NCI-H748 treated with DMSO at 0.1 percent for 48 hours (cell line): Measurements from ENCODE around the gene HOXD10.
A peak's percentile ranks its signal among the peaks of the same experiment; 100 is the strongest.

ENCODE experiments used
- DNase-seq: peaks from one replicate; lab custom pipeline; 2025; lab: John Stamatoyannopoulos, UW

Gene HOXD10

DNA sequence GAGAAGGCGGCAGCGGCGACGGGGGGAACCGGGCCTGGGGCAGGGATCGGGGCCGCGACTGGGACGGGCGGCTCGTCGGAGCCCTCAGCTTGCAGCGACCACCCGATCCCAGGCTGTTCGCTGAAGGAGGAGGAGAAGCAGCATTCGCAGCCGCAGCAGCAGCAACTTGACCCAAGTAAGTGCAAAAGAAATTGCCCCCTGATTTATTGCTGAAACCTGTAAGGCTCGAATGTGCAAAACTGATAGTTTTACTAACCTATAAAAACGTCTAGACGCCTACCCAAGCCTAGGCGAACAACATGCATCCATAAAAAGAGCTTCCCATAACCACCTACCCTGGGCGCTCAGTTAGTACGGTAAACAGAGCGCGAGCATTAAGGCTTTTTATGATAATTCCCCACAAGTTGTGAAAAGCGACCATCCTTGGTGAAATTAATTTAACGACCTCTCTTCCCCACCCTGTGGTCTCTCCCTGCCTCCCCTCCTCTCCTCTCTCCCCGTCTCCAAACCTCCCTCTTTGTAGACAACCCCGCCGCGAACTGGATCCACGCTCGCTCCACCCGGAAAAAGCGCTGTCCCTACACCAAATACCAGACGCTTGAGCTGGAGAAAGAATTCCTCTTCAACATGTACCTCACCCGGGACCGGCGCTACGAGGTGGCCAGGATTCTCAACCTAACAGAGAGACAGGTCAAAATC is 7.0 kb downstream of the HOXD10 start:
- DNase-seq, result no peak

- no peak for DNase-seq
Observed at GRCh38 chr2:176124110-176124946, 7.8 kb downstream of the HOXD10 start.

GRCh38 chr2:176124947-176125771 is 8.6 kb downstream of the HOXD10 start:
- no peak for DNase-seq

DNA sequence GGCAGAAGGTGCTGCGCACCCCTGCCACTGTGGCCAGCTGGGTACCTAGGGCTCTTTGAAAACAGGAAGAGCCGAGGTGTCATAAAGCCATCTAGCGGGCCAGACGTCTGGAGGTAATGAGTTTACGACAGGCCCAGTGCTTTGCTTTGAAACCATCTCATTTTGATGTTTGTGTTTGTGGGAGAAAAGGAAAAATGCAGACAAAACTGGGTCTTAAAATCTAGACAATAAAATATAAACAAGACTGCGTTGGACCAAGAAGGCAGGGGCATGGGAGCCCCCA is 9.1 kb downstream of the HOXD10 start:
- no peak for DNase-seq

DNA sequence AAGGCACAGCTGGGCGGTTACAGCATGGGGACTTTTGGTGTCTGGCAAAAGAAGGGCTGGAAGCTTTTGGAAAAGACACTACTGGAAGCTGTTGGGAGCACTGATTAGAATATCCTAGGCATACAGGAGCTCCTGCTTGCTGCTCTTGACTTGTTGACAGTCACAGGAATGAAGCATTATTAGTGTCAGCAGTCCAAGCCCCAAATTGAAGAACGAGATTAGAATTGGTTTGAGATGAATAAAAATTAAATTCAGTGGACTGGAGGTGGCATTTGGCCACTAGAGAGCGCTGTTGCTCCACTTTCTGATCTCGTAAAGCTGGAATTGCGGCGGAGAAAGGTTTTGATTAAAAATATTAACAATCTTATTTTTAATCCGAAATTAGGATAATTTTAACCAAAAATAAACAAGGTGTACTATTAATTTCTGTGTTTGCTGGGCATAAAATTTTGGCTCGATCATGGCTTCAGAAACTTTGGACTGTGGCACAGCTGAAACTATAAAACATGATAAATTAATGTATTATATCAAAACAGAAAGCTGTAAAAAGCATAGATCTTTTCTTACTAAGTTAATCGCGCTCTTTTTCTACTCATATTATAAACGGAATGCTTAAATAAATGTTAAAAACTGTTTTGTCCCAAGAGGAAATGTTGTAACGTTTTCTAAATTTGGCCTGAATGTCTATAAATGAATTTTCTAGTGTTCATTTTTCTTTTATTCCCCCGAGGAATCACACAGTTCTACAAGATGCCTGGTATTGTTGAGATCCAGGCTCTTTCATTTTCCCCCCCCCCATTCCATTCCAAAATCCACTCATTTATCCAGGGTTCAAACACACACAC is 10.6 kb downstream of the HOXD10 start:
- peak; percentile 86 for DNase-seq

- peak; percentile 60 for DNase-seq
Observed at GRCh38 chr2:176127774-176128072, 11.1 kb downstream of the HOXD10 start.

GRCh38 chr2:176128172-176128981 is 11.8 kb downstream of the HOXD10 start:
- peak; percentile 73 for DNase-seq

- peak; percentile 79 for DNase-seq
Observed at GRCh38 chr2:176128982-176129796, 12.6 kb downstream of the HOXD10 start, which contains the start of gene HOXD8. HOXD8 (plus strand) TSS chr2:176129705; CDS start chr2:176130367, 662 bp downstream.

- DNase-seq, result peak; percentile 71
Observed at GRCh38 chr2:176129813-176130146, 13.2 kb downstream of the HOXD10 start.

DNA sequence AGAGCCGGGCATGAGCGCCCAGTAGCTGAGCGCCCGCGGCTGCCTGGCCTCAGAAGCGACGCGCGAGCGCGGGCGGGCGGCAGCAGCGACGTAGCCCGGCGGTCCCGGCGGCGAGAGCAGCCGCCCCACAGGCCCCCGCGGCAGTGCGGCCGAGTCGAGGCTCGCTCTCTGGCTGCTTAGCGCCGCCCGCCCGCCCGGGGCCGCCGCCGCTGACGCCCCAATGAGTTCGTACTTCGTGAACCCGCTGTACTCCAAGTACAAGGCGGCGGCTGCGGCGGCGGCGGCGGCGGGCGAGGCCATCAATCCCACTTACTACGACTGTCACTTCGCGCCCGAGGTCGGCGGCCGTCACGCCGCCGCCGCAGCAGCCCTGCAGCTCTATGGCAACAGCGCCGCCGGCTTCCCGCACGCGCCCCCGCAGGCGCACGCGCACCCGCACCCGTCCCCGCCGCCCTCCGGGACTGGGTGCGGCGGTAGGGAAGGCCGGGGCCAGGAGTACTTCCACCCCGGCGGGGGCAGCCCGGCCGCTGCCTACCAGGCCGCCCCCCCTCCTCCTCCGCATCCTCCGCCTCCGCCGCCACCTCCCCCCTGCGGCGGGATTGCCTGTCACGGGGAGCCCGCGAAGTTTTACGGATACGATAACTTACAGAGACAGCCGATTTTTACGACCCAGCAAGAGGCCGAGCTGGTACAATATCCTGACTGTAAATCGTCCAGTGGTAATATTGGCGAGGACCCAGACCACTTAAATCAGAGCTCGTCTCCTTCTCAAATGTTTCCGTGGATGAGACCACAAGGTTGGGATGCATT is 13.8 kb downstream of the HOXD10 start:
- DNase-seq, result peak; percentile 54

GRCh38 chr2:176130957-176131847 is 14.6 kb downstream of the HOXD10 start:
- peak; percentile 26 for DNase-seq

- no peak for DNase-seq
Observed at GRCh38 chr2:176131848-176132158, 15.2 kb downstream of the HOXD10 start.

DNA sequence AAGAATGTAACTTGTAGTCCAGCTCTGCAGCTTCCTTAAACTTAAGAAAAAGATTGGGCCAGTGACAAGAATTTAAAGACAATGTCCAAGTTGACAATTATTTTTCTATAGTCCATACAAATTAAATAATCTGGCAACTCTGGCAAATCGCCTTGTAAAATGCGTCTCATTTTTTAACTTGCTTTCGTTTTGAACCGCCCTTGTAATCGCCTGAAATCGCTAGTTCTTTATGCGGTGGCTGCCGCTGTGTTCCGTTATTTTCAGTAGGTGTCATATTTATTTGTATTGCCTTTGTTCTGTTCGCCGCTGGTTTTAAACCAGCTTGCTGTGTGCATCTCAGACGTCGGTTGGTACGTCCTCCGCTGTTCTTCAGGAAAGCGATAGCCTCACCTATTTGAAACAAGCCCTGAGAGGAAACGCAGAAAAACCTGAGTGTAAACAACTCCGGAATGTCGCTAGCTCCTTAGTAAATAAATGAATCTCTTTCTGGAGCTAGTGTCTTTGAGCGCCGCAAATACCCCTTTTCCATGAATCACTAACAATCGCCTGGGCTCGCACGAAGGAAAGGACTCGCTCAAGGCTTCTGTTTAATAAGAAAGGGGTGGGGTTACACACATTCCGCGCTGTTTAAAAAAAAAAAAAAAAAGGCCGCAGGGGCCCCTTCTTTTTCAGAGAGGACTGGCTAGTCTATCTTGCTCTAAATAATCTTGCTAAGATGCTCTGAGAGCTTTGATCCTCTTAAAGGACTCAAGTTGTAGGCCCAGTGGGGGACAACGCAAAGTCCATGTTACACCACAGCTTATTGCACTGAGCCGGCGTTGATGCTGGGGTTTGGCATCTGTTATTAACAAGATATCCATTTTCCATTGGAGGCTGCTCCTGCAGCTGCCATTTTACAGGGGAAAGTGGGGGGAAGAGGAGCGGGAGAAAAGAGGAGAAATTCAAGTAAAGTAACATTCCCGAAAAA is 15.9 kb downstream of the HOXD10 start:
- peak; percentile 52 for DNase-seq

DNA sequence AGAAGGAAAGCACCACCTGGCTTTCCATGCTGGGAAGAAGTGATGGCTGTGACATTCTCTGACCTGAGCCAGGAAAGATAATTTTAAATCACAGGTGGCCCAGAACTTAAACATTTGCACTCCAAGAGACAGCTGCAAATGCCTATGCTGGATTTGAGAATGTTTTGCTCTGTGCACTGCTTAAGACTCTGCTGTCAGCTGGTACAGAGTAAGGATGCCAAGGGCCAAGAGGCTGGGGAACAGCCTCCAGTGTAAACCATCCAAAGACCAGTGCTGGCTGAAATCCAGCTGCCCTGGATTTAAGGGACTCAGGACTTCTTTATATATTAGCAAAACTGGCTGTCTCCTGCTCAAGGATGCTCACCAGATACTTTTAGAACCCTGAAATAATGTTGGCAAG is 16.8 kb downstream of the HOXD10 start:
- no peak for DNase-seq

- DNase-seq, result no peak
Observed at GRCh38 chr2:176134035-176134434, 17.5 kb downstream of the HOXD10 start.

DNA sequence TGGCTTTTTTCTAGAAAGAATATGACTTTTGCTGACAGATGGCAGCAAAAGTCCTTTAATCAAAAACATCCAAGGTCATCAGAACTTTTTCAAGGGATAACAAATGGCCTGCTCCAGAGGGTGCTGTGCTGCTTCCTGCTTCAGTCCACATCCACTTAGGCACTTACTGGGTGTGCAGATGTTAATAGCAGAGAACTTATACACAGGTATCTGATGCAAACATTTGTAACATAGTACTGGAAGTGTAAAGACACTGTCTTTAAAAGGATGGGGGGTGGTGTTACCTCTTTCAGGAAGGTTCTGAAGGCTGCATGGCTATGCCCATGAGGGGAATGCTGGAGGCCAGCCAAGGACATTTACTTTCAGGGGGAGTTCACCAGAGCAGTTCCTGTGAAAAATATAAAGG is 18.5 kb downstream of the HOXD10 start:
- peak; percentile 57 for DNase-seq
